Left forelimb (tissue), 1 donor: ENCODE data around the gene CXCR6.

ENCODE experiments used
- DNase-seq: peaks from one replicate; pipeline ENCODE4 v3.0.0-alpha.2; 2018; ENCODE audit warnings: low spot score

Gene CXCR6

DNA sequence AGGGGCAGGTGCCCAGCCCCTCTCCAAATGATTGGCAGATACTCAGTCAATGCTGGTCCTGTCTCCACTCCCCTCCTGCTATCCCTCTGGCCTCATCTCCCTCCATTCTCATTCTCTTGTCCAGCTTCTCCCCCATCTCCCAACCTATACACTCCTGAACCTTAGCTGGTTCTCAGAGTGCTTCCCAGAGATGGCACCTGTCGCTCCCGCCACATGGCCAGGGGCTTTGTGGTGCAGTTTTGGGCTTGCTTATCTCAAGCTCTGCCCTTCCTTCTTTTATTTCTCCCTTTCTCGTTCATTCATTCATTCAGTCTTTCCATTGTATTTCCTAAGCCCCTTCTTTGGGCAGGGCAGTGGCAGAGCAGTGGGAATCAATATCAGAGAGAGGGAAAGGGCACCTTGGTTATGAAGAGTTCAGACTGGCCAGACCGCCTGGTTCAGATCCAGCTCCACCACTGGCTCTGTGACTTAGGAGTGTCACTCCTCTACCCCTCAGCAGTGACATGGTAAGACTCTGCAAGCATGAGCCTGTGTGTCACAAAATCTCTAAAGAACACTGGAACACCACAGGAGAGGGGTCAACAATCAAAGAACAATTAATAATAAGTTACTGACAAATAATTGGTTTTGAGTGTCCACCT lies 20.2 kb upstream of the CXCR6 start:
- no peak for DNase-seq

DNA sequence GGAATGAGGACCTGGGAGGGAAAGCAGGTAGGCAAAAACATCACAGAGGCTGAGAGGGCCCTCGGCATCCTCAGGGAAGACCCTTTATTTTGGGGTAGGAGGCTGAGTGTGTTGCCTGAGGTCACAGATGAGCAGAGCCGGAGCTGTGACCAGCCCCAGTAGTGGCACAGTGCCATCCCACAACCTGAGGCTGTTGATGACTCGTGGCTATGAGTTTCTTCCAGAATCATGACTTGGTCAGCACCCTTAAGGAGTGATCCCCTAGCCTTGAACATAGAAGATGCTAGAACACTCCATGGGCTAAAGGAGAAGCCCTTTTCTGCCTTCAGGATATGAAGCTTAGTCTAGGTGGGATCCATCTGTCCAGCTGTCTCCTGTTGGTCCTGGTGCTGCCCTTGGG lies 19.5 kb upstream of the CXCR6 start:
- no peak for DNase-seq

- no peak for DNase-seq
Observed at GRCh38 chr3:45927881-45928280, 15.4 kb upstream of the CXCR6 start.

DNA sequence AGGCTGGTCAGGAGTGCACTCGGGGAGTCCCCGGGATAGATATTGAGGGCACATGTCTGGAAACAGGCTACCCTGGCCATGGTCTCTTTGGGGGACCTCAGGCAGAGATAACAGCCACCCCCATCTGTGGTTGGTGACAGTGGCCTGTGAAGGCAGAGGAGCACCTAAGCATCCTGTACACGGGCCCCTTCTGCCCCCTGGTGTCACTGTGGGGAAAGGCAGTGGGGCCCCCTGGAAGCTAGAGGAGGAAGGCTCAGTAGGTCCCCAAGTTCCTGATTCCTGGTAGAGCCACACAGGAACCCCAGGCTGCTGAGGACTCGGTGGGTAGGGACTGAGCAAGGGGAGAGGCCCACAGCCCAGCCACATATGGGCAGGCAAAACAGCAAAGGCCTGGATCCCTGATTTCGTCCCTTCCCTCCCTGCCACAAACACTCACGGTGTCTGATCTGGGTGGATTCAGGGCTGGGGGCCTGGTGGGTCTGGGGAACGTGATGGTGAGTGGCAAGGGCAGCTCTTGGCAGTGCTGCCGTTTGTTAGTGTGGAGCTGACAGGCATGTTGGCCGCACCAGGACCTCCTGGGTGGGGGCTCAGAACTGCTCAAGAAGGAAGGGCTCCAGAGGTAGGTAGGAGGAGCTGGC lies 14.1 kb upstream of the CXCR6 start:
- DNase-seq = no peak

- no peak for DNase-seq
Observed at GRCh38 chr3:45931496-45931895, 11.8 kb upstream of the CXCR6 start.

DNA sequence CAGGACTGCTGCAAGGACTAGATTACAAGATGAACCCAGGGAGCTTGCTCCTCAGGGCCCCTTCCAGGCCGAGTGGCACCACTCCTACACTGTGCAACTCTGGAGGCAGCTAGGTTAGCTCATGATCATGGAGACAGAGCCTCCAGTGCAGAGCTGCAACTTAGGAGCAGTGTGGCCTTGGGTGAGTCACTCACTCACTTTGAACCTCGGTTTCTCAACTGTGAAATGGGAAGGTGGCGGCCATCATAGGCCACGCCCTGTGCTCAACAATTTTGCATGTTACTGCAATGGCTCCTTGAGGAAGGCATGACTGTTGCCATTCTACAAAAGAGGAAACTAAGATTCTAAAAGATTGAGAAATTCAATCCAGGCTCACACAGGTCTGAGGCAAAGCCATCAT lies 11.2 kb upstream of the CXCR6 start:
- DNase-seq = no peak

DNA sequence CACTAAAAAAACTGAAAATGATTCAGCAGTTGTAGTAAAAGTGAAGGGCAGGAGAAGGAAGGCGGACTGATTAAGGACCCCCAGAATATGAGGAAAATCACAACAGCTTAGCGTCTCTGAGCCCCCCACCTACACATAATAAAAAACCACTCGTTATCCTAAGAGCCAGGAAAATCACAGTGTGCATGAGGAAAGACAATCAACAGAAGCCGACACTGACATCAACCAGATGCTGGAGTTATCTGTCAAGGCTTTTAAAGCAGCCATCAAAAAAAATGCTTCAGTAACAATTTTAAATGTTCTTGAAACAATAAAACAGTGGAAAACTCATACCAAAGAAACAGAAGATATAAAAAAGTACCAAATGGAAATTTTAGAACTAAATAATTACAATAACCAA lies 9.7 kb upstream of the CXCR6 start:
- no peak for DNase-seq

DNA sequence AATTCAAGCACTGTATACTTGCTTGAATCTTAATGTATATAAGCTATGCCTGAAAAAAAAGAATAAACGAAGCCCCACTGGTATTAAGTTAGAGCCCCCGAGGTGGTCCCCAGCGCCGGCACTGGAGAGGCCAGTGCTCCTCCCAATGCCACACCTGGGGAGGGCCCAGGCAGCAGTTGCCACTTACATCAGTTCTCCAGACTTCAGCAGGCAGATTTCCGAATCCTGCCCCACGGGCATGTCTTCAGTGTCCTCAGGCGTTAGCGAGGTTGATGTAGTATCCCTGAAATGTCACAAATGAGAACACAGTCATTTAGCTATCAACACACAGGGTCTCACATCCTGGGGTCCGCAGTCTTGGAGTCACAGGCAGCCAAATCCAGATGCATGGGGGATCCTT lies 7.0 kb upstream of the CXCR6 start:
- DNase-seq = no peak

DNA sequence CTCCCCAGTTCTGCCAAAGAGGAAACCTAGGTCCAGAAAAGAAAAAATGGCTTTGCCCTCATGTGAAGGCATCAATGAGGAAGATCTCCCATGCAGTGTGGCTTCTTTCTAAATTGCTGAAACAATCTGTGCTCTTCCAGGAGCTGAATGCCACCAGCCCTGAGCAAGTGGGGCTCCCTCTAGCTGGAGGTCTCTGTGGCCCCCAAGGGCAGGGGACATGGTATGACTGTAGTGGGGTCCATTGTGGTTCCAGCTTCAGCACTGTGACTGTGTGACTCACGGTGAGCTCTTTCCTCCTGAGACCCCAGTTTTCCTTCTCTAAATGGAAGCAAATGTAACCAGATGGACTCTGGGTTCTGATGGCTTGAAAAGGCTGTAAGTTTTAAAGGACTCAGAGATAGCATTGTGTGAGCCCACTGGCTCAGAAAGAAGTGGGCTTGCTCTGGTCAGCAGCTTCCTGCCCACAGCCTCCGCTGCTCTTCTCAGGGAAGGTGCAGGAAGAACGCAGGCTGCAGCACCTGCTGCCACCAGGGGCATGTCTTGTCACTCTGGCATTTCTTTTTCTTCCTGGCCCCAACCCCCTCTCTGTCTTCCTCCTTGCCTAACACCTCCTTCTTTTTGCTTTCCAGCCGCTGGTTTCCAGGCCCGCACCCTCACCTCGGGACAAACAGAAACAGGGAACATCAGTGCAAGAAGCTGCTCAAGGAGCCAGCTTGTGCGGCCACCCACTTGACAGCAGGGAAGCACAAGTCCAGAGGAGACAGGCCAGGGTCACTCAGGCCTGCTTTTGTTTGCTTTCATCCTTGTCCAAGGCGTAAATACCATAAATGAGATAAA lies 5.8 kb upstream of the CXCR6 start:
- no peak for DNase-seq

GRCh38 chr3:45938043-45938435 lies 5.2 kb upstream of the CXCR6 start:
- DNase-seq = no peak

DNA sequence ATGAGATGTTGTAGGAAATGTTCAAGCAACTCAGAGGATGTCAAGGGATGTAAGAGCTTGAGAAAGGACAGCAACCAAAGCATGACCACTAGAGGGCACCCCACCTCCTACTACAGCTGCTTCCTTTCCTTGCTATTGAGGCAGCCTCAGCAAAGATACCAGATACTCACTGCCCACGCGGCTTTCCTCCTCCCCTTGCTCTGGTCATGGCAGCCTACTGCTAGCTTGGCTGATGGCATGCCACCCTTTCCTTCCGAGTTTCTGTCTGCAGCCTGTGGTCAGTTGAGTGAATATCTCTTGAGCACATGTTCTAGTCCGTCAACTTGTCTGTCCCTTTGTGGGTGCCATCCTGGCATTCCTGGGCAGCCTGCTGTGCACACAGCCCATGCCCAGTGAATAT lies 4.4 kb upstream of the CXCR6 start:
- DNase-seq = peak; percentile 81

DNA sequence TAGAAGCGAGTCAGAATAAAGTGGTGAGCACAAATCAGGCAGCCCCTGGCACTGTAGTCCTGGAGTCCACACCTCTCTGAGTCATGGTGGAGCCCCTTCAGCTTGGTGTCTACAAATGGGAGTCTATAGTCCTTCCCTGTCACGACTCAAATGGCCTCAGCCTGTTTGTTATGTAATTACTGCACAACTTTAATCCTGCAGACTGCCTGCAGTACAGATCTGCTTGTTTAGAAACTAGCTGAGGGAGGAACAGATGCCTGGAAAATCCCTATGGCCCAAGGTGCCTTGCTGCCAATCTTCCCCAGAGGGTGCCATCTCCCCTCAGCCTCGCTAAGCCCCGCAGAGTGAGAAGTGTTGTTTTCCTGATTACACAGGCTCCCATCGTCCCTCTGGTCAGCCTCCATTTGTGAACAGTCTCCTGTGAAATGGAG lies 3.9 kb upstream of the CXCR6 start:
- DNase-seq = no peak

DNA sequence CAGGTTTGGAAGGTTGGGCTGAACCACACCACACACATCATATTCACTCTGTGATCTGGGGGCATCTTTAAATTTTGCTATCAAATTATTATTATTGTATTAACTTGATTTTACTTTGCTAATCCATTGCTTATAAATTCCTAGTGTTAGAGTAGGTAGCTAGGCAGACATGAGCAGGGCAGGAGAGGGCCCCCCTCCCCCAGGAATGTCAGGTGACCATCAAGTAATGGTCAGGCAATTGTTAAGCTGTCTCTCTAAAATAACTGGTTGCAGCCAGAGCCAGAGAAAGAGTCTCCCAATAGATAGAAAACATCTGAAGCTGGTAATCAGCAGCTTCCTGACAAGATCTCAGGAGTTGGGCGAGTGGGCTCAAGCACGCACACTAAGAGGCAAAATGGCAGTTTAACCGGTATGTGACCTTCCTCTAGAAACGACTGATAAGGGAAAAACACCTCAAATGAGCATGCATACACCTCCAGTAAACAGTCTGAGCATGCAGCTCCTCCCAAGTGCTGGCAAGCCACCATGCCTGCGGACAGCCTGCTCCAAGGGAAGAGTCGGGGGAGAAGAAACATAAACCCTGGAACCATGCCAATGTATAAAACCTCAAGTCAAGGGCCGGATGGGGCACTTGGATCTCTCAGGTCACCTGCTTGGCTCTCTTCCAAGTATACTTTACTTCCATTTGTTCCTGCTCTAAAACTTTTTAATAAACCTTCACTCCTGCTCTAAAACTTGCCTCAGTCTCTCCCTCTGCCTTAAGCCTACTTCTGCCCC lies 3.1 kb upstream of the CXCR6 start:
- no peak for DNase-seq

- no peak for DNase-seq
Observed at GRCh38 chr3:45940781-45941365, 2.4 kb upstream of the CXCR6 start.

- DNase-seq = no peak
Observed at GRCh38 chr3:45942051-45942825, 1.0 kb upstream of the CXCR6 start.

DNA sequence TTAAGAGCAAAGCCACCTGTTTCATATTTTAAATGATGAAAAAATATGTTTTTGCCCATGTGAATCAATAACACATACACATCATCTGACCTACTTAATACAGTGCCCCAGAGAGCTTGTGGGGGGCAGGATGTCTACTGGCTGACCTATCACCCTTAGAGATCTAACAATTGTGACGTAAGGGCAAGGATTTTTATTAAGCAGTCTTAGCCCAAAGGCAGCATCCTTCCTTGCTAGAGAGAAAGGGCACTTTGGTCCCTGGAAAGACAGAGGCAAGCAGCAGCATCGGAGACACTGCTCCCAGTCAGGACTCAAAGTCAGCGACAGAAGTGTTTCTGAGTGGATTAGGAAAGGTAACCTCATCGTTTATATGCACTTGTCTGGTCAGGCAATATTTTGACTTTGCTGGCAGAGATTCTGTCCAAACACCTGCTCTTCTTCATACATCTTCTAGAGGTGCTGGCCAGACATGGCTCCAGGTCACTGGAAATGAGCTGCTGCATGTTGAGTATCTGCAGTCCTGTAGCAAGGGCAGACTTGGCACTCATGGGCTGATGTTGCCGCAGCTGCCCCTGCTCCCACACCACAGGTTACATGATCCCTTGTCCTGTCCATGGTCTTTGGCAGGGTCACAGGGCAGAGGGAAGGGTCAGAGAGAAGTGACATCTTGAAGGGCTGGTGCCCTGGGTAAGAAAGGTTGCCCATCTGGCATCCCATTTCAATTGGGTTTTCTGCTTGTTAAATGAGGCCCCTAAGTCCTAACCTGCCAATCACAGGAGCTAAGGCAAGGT lies 1.8 kb downstream of the CXCR6 start:
- no peak for DNase-seq

DNA sequence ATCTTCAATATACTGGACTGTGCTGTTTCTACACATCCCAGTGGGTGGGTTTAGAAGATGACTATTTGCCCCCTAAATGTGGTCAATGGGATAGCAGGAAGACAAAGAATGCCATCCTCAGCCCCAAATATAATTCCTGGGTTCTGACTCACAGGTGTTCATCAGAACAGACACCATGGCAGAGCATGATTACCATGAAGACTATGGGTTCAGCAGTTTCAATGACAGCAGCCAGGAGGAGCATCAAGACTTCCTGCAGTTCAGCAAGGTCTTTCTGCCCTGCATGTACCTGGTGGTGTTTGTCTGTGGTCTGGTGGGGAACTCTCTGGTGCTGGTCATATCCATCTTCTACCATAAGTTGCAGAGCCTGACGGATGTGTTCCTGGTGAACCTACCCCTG lies 3.0 kb downstream of the CXCR6 start:
- DNase-seq = no peak

- DNase-seq = no peak
Observed at GRCh38 chr3:45946875-45947274, 3.6 kb downstream of the CXCR6 start.

DNA sequence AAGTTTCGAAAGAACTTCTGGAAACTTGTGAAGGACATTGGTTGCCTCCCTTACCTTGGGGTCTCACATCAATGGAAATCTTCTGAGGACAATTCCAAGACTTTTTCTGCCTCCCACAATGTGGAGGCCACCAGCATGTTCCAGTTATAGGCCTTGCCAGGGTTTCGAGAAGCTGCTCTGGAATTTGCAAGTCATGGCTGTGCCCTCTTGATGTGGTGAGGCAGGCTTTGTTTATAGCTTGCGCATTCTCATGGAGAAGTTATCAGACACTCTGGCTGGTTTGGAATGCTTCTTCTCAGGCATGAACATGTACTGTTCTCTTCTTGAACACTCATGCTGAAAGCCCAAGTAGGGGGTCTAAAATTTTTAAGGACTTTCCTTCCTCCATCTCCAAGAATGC lies 4.1 kb downstream of the CXCR6 start:
- no peak for DNase-seq

GRCh38 chr3:45948311-45948781 lies 5.1 kb downstream of the CXCR6 start:
- no peak for DNase-seq
